ENCODE measurements around the gene NPSR1.

Gene NPSR1

DNA sequence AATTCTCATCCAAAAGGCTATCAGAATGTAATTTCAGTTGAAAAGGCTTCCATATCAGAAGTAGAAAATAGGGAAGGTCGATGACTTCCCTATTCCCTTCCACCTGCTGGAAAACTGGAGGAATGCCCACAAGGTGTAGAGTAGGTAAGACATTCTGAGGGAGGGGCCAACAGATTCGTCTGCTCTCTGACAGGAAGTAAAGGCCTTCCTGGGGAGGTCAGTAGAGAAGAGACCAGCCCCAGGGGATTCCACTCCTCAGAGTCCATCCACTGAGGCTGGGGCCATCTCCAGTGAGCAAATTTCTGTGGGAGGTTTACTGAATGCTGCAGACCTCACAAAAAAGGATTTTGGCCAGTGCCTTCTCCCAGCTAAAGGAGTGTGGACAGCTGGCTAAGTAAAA, 19.5 kb downstream of the NPSR1 start:
- Histone ChIP-seq H3K27me3 (no peaks in the 10 kb centered on the region), H3K9me3 (no peaks in the 10 kb centered on the region), H3K4me3 (ENCODE audit: low read depth in 1 of 2, low read length in 1 of 2) (no peak overlapping the region), H3K4me1 (ENCODE audit: control insufficient read depth in 1 of 2, insufficient read depth in 1 of 2, low read depth in 1 of 2, low read length in 1 of 2) (no peaks in the 10 kb centered on the region), H3K36me3 (no peaks in the 10 kb centered on the region), H3K27ac (no peak overlapping the region)
- TF ChIP-seq CTCF (IDR thresholded peaks at IDR 0.05): no peak

DNA sequence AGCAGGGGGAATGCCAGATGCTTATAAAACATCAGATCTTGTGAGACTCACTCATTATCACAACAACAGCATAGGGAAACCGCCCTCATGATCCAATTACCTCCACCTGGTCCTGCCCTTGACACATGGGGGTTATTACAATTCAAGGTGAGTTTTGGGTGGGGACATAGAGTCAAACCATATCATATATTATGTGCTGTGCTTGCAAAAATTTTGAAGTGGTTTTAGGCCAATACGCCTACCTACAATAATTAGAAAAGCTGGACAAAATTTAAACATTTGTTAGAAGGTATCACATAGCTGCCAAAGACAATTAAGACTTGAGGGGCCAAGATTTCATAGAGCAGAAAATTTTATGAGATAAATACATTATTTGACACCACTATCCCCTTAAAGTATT, 29.5 kb downstream of the NPSR1 start:
- H3K36me3 ChIP-seq: no peaks in the 10 kb centered on the region
- TF ChIP-seq CTCF (IDR thresholded peaks at IDR 0.05): no peak
- no peaks in the 10 kb centered on the region for H3K4me1 ChIP-seq (ENCODE audit: control insufficient read depth in 1 of 2, insufficient read depth in 1 of 2, low read depth in 1 of 2, low read length in 1 of 2)
- H3K9me3 ChIP-seq: no peaks in the 10 kb centered on the region
- no peak overlapping the region for H3K4me3 ChIP-seq (ENCODE audit: low read depth in 1 of 2, low read length in 1 of 2)
- no peaks in the 10 kb centered on the region for H3K27me3 ChIP-seq
- no peak overlapping the region for H3K27ac ChIP-seq

- TF ChIP-seq CTCF (IDR thresholded peaks at IDR 0.05): no peak
- H3K4me1 ChIP-seq (ENCODE audit: control insufficient read depth in 1 of 2, insufficient read depth in 1 of 2, low read depth in 1 of 2, low read length in 1 of 2): no peaks in the 10 kb centered on the region
Measured at GRCh38 chr7:34696415-34696814, 38.4 kb downstream of the NPSR1 start.

DNA sequence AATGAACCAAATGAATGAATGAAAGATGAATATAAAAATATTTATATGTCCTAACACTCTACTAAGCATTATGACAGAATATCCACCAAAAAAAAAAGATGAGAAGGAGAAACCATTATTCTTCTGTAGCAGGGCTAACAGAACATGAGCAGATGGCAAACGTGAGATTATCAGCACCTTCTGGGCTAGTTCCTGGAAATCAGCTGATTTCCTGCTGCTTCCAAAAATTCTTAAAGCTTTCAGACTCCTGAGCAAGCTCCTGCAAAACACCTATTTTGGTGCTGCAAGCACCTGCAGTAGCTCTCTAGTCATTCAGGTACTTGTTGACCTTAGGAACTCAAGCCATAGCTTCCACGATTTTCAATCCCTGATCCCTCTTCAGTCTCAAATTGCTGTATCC, 51.8 kb downstream of the NPSR1 start:
- Histone ChIP-seq H3K36me3 (no peaks in the 10 kb centered on the region), H3K9me3 (no peaks in the 10 kb centered on the region), H3K4me1 (ENCODE audit: control insufficient read depth in 1 of 2, insufficient read depth in 1 of 2, low read depth in 1 of 2, low read length in 1 of 2) (no peaks in the 10 kb centered on the region), H3K4me3 (ENCODE audit: low read depth in 1 of 2, low read length in 1 of 2) (no peak overlapping the region), H3K27ac (no peak overlapping the region), H3K27me3 (no peaks in the 10 kb centered on the region)
- no peak for TF ChIP-seq CTCF (IDR thresholded peaks at IDR 0.05)

More at GRCh38 chr7:34696415-34696814, 38.4 kb downstream of the NPSR1 start:
- H3K9me3 ChIP-seq: no peaks in the 10 kb centered on the region
- no peaks in the 10 kb centered on the region for H3K36me3 ChIP-seq
- H3K27ac ChIP-seq: no peak overlapping the region
- no peaks in the 10 kb centered on the region for H3K27me3 ChIP-seq
- no peak overlapping the region for H3K4me3 ChIP-seq (ENCODE audit: low read depth in 1 of 2, low read length in 1 of 2)

DNA sequence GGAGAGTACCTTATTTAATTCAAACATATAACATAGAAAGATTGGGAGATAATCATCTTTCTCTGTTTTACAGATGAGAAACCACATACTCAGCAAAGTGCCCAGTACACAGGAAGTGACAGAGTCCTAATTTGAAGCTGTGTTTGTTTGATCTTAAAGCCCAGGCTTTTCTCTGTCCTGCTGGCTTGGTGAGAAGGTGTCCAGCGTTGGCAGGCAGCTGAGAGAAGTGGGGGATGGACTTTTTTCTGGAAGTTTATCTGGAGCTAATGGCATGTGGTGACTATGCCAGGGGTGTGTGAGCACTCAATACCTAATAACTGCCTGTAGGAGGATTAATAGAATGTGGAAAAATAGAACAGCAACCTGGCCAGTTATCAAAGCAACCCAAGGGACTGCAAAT, 60.8 kb downstream of the NPSR1 start:
- H3K27me3 ChIP-seq: no peaks in the 10 kb centered on the region
- no peaks in the 10 kb centered on the region for H3K9me3 ChIP-seq
- H3K4me1 ChIP-seq (ENCODE audit: control insufficient read depth in 1 of 2, insufficient read depth in 1 of 2, low read depth in 1 of 2, low read length in 1 of 2): no peaks in the 10 kb centered on the region
- no peaks in the 10 kb centered on the region for H3K36me3 ChIP-seq
- H3K4me3 ChIP-seq (ENCODE audit: low read depth in 1 of 2, low read length in 1 of 2): no peak overlapping the region
- no peak overlapping the region for H3K27ac ChIP-seq
- TF ChIP-seq CTCF (IDR thresholded peaks at IDR 0.05): no peak

DNA sequence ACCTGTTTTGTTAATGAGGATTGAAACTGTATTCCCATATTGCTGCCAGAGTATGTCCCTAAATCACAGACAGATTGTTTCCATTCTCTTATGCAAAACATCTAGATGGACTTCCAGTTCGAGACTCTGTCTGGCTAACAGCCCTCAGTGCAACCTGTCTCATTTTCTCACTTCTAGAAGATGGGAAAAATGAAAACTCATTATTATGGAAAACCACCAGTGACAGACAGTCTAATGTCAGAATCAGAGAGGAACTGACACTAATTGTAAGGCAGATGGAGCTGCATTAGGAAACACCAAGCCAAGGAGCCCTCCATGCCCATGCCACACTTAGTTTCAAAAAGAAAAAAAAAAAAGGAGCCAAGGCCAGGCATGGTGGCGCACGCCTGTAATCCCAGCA, 61.6 kb downstream of the NPSR1 start:
- no peaks in the 10 kb centered on the region for H3K4me1 ChIP-seq (ENCODE audit: control insufficient read depth in 1 of 2, insufficient read depth in 1 of 2, low read depth in 1 of 2, low read length in 1 of 2)
- H3K4me3 ChIP-seq (ENCODE audit: low read depth in 1 of 2, low read length in 1 of 2): no peak overlapping the region
- no peak overlapping the region for H3K27ac ChIP-seq
- no peak for TF ChIP-seq CTCF (IDR thresholded peaks at IDR 0.05)
- H3K36me3 ChIP-seq: no peaks in the 10 kb centered on the region
- H3K9me3 ChIP-seq: no peaks in the 10 kb centered on the region
- H3K27me3 ChIP-seq: no peaks in the 10 kb centered on the region
